K562 (cell line): Measurements from ENCODE around the gene DST. TPM values are rescaled to one million over a fixed set of nuclear protein-coding genes. Genes with fewer than 3 reads are reported as not detected.
"Not testable (repeated sequence)": the region's sequence is repeated elsewhere in the genome, so short reads cannot be mapped to it uniquely, and the experiment has no call there.

Source experiments
- ATAC-seq: fragments of 200-7000 bp; cut with Tn5 transposase; 3 replicates; pipeline ENCODE4 v1.9.1; 2020; ENCODE audit warnings: moderate library complexity
- BruUV-seq: library from RNA; stranded (reverse); fragments of 400-500 nt; replicated peaks from 2 replicates; lab custom pipeline; 2021; lab: Mats Ljungman, UMichigan
- CTCF ChIA-PET: fragments of 300-600 bp; formaldehyde crosslinking; extraction: SDS; loops from one replicate; lab custom pipeline; 2021; ENCODE audit warnings: low intra/inter-chr PET ratio; lab: Yijun Ruan, JAX
- POLR2A ChIA-PET: fragments of 300-600, 350-650 bp; sonication (Branson Sonifier 250); formaldehyde crosslinking; extraction: SDS; loops from one replicate; lab custom pipeline; 2021; ENCODE audit warnings: antibody characterized with exemption, inconsistent platforms; lab: Yijun Ruan, JAX
- DNase-seq, 4 experiments: peaks; one replicate each; pipeline versions ENCODE4 v3.0.0 to v3.0.0-alpha.2; 2011 to 2018; ENCODE audit warnings: low spot score in 3 of 4, mixed read lengths in 3 of 4; ENCODE audit errors: extremely low read depth in 1 of 4
- FAIRE-seq: peaks from 2 replicates; lab custom pipeline; 2011; peaks lifted over from hg19 to GRCh38; lab: Jason Lieb, UNC
- H2AFZ ChIP-seq: 2 replicates; pipeline ENCODE4 v1.6.0; 2011; ENCODE audit warnings: low read depth, low read length, control low read depth, inconsistent platforms
- H3K27ac ChIP-seq: fragments of 200-600 bp; 3 replicates; pipeline ENCODE4 v1.8.0; 2011; ENCODE audit warnings: low read depth, mild to moderate bottlenecking, control low read depth, inconsistent platforms, low read length, moderate library complexity, mixed read lengths; ENCODE audit errors: extremely low read depth
- H3K27me3 ChIP-seq, 2 experiments: fragments of 300-600 bp in 1 of 2; 2 replicates in 1 of 2; 3 replicates in 1 of 2; pipeline versions ENCODE4 v1.6.0 to v1.8.0; 2011; ENCODE audit warnings: inconsistent platforms in 2 of 2, low read length in 2 of 2, mild to moderate bottlenecking in 1 of 2, mixed read lengths in 1 of 2, moderate library complexity in 1 of 2; ENCODE audit not compliant: control insufficient read depth in 2 of 2, insufficient read depth in 2 of 2
- H3K36me3 ChIP-seq: fragments of 300-600 bp; 3 replicates; pipeline ENCODE4 v1.8.0; 2011; ENCODE audit warnings: mild to moderate bottlenecking, low read length, inconsistent platforms; ENCODE audit not compliant: control insufficient read depth, insufficient read depth
- H3K4me1 ChIP-seq, 2 experiments: fragments of 200-600 bp in 1 of 2; replicated peaks in 1 of 2; 2 replicates in 1 of 2; 3 replicates in 1 of 2; pipeline versions ENCODE4 v1.5.1 to v1.8.0; 2011; ENCODE audit warnings: inconsistent platforms in 2 of 2, low read length in 2 of 2, mild to moderate bottlenecking in 1 of 2, mixed read lengths in 1 of 2, moderate library complexity in 1 of 2; ENCODE audit not compliant: control insufficient read depth in 2 of 2, insufficient read depth in 2 of 2
- H3K4me2 ChIP-seq: 2 replicates; pipeline ENCODE4 v1.6.1; 2011; ENCODE audit warnings: low read length, control low read depth, inconsistent platforms, mixed read lengths; ENCODE audit not compliant: insufficient read depth
- H3K4me3 ChIP-seq: fragments of 200-600 bp; sonication (generic), shearing (Covaris generic); 2 replicates; pipeline ENCODE4 v1.5.1; 2016; ENCODE audit warnings: control low read depth, inconsistent platforms
- H3K79me2 ChIP-seq: fragments of 200-600 bp; 3 replicates; pipeline ENCODE4 v1.8.0; 2011; ENCODE audit warnings: low read length, inconsistent platforms; ENCODE audit not compliant: control insufficient read depth, insufficient read depth
- H3K9ac ChIP-seq, 2 experiments: 2 replicates each; pipeline versions ENCODE4 v1.6.0 to v1.6.1; 2011; ENCODE audit warnings: low read depth in 2 of 2, low read length in 2 of 2, control low read depth in 1 of 2, inconsistent platforms in 1 of 2, mild to moderate bottlenecking in 1 of 2, mixed read lengths in 1 of 2; ENCODE audit not compliant: insufficient read depth in 1 of 2
- H3K9me1 ChIP-seq: one replicate; pipeline ENCODE4 v1.6.0; 2011; ENCODE audit warnings: inconsistent platforms, mild to moderate bottlenecking, low read length, moderate library complexity; ENCODE audit not compliant: control insufficient read depth, insufficient read depth
- H3K9me3 ChIP-seq: replicated peaks from 2 replicates; pipeline ENCODE4 v1.5.1; 2011; ENCODE audit warnings: low read depth, low read length, inconsistent platforms; ENCODE audit not compliant: control insufficient read depth, insufficient read depth
- H4K20me1 ChIP-seq: replicated peaks from 2 replicates; pipeline ENCODE4 v1.6.1; 2011; ENCODE audit warnings: low read length, inconsistent platforms, mixed read lengths; ENCODE audit not compliant: control insufficient read depth, insufficient read depth
- PBX2 ChIP-seq, 2 experiments: IDR thresholded peaks in 1 of 2; conservative IDR thresholded peaks in 1 of 2; 2 replicates each; pipeline ENCODE4 v1.6.1; 2016; ENCODE audit warnings: low read depth in 2 of 2, mild to moderate bottlenecking in 1 of 2, missing compliant biosample characterization in 1 of 2, missing genetic modification characterization in 1 of 2, moderate library complexity in 1 of 2
- RBM25 ChIP-seq: fragments of 200-400 bp; formaldehyde crosslinking; IDR thresholded peaks from 2 replicates; pipeline ENCODE4 v1.6.1; 2018; ENCODE audit warnings: low read length, low read depth, moderate library complexity; ENCODE audit not compliant: severe bottlenecking
- ZNF146 ChIP-seq: IDR thresholded peaks from one replicate; pipeline ENCODE4 v1.6.1; 2018; ENCODE audit warnings: missing compliant biosample characterization; ENCODE audit not compliant: unreplicated experiment
- WGBS: fragments of 100-300 bp; shearing (Covaris generic); methylation state at CpG from one replicate; pipeline ENCODE4 v1.1.6; 2016; ENCODE audit warnings: low coverage, mixed read lengths; ENCODE audit not compliant: insufficient coverage; ENCODE audit errors: missing lambda C conversion rate; 5-methylcytosine and 5-hydroxymethylcytosine counted together
- in situ Hi-C: fragments of 300-500 bp; cut with MboI; formaldehyde crosslinking; loops from 4 replicates; pipeline ENCODE4 v1.15.0; 2018; ENCODE audit warnings: inconsistent platforms, mixed read lengths
- intact Hi-C: fragments of 100-400 bp; cut with micrococcal nuclease; formaldehyde crosslinking; loops from 2 replicates; pipeline ENCODE4 v1.14.2; 2022
- polyA plus RNA-seq, 8 experiments: library from polyadenylated mRNA; depleted of rRNA in 4 of 8; stranded (reverse) in 5 of 8; unstranded in 3 of 8; fragments of >200 nt; fragmentation: Nextera tagmentation in 2 of 8; fragmentation: Illumina TruSeq in 1 of 8; extraction: Ambion mirVana in 2 of 8; extraction: Trizol in 1 of 8; gene quantifications; 2 replicates each; pipeline versions ENCODE4 v1.2.1 to v1.2.3, GENCODE V29; 2011 to 2014; ENCODE audit warnings: inconsistent platforms in 1 of 8, missing spikeins in 1 of 8
- total RNA-seq, 7 experiments: library from RNA; depleted of rRNA in 6 of 7; stranded (reverse); fragments of >200 nt in 6 of 7; fragmentation: Illumina TruSeq in 2 of 7; extraction: Trizol in 2 of 7; gene quantifications; 2 replicates each; pipeline versions ENCODE4 v1.2.1 to v1.2.3, GENCODE V29; 2011 to 2021; ENCODE audit warnings: low replicate concordance in 1 of 7

The DST gene
- total and polyA plus RNA-seq, 9 of the 15 experiments (the other 6 are each of a cell fraction or from before 2014, with no cell fraction given): 5.2 to 21.9 (median 13.3) TPM

GRCh38 chr6:56567501-56567900 lies 75.2 kb downstream of the DST start (continued):
- TF ChIP-seq PBX2 (CRISPR knock-in tag; IDR thresholded peaks at IDR 0.05; ENCODE audit: low read depth): no peak
- no peak for TF ChIP-seq PBX2 (tag; conservative IDR thresholded peaks at IDR 0.05; ENCODE audit: low read depth)

GRCh38 chr6:56562730-56563129 lies 80.0 kb downstream of the DST start:
- H3K27ac ChIP-seq, intact Hi-C loops, H3K4me3 ChIP-seq, H3K36me3 ChIP-seq, CTCF ChIA-PET, H3K9me3 ChIP-seq, H3K27me3 ChIP-seq, H3K79me2 ChIP-seq, H3K4me1 ChIP-seq, H2AFZ ChIP-seq, H3K9ac ChIP-seq, POLR2A ChIA-PET, H3K4me2 ChIP-seq, BruUV-seq, H4K20me1 ChIP-seq, DNase-seq, in situ Hi-C loops, FAIRE-seq, H3K9me1 ChIP-seq, ATAC-seq: not testable (repeated sequence)
- peak; percentile 83 for TF ChIP-seq ZNF146 (CRISPR knock-in tag)
- peak; percentile 43 for TF ChIP-seq RBM25
- WGBS: 61% methylated on average over 3 of the region's 4 CpGs
